T-helper 1 cell treated with Interleukin-12 subunit alpha and Interleukin-12 subunit beta and Interleukin-4 antibody, amounts not matched to agents 30 ng/mL and 1 ng/mL, for 36 hours (primary cell): ENCODE measurements around the gene AGER. TPM values are rescaled to one million over a fixed set of nuclear protein-coding genes. Genes with fewer than 3 reads are reported as not detected.

Source experiments
- total RNA-seq: library from RNA; stranded (reverse); gene quantifications from 2 replicates; pipeline ENCODE4 v1.2.3, GENCODE V29; 2022

AGER gene
- total RNA-seq, 1 donor from 2014 or later, result 34.1 TPM

Other genes starting within 250 kb of the AGER start
- 0.22 and 0.59 TPM in 2 replicates for gene CFB, start 238.2 kb downstream of the AGER start, total RNA-seq
- gene NELFE, start 225.3 kb downstream of the AGER start, total RNA-seq, result 75.3 and 83.4 TPM in 2 replicates
- 93.7 and 100 TPM in 2 replicates for gene SKIC2, start 225.1 kb downstream of the AGER start, total RNA-seq
- gene DXO, start 212.1 kb downstream of the AGER start, total RNA-seq, result 19.9 and 20.8 TPM in 2 replicates
- 4.0 and 4.6 TPM in 2 replicates for gene C4A, start 202.2 kb downstream of the AGER start, total RNA-seq
- gene C4B, start 169.5 kb downstream of the AGER start, total RNA-seq, result 4.2 and 4.6 TPM in 2 replicates
- gene CYP21A2, start 145.8 kb downstream of the AGER start, total RNA-seq, result 1.0 and 1.4 TPM in 2 replicates
- 5.5 and 6.1 TPM in 2 replicates for gene TNXB, start 74.9 kb downstream of the AGER start, total RNA-seq
- 147 and 155 TPM in 2 replicates for gene ATF6B, start 56.0 kb downstream of the AGER start, total RNA-seq
- gene FKBPL, start 54.0 kb downstream of the AGER start, total RNA-seq, result 5.3 and 5.5 TPM in 2 replicates
- gene PRRT1, start 32.3 kb downstream of the AGER start, total RNA-seq, result 0.32 and 0.63 TPM in 2 replicates
- 9.8 and 11.1 TPM in 2 replicates for gene PPT2, start 30.1 kb downstream of the AGER start, total RNA-seq
- gene EGFL8, start 19.7 kb downstream of the AGER start, total RNA-seq, result 6.5 and 6.8 TPM in 2 replicates
- 45.0 and 46.4 TPM in 2 replicates for gene AGPAT1, start 8.2 kb downstream of the AGER start, total RNA-seq
- gene RNF5, start 5.8 kb downstream of the AGER start, total RNA-seq, result 47.0 and 50.0 TPM in 2 replicates
- gene PBX2, start 5.9 kb upstream of the AGER start, total RNA-seq, result 97.7 and 106 TPM in 2 replicates
- 264 and 265 TPM in 2 replicates for gene GPSM3, start 8.4 kb upstream of the AGER start, total RNA-seq
- gene NOTCH4, start 39.8 kb upstream of the AGER start, total RNA-seq, result 0.25 and 0.37 TPM in 2 replicates
- not detected in 2 replicates for gene TSBP1, start 187.7 kb upstream of the AGER start, total RNA-seq
- gene BTNL2, start 222.9 kb upstream of the AGER start, total RNA-seq, result not detected in 2 replicates